ENCODE results near the gene APOC3. TPM values are rescaled to one million over a fixed set of nuclear protein-coding genes. Genes with fewer than 3 reads are reported as not detected.

The APOC3 gene
- total and polyA plus RNA-seq, 9 of the 15 experiments (the other 6 are each of a cell fraction or from before 2014, with no cell fraction given) = 1.1 TPM; not detected in 8

GRCh38 chr11:116866804-116867455, 37.2 kb downstream of the APOC3 start:
- no peak for TF ChIP-seq SIX5 (IDR thresholded peaks at IDR 0.05; ENCODE audit: borderline replicate concordance in 1 of 2, insufficient read depth in 1 of 2, low read depth in 1 of 2, low read length in 2 of 2)
- TF ChIP-seq HMBOX1 (IDR thresholded peaks at IDR 0.05) = no peak
- H3K27ac ChIP-seq (ENCODE audit: extremely low read depth, low read depth, low read length) = no peak overlapping the region
- CTCF ChIA-PET (ENCODE audit: low intra/inter-chr PET ratio) = no interaction called here
- no peak for DNase-seq (ENCODE audit: extremely low read depth in 1 of 4, low spot score in 3 of 4)
- no peak overlapping the region for H3K9ac ChIP-seq (ENCODE audit: insufficient read depth in 1 of 2, low read depth in 2 of 2, low read length in 2 of 2)
- no peak overlapping the region for H3K4me2 ChIP-seq (ENCODE audit: insufficient read depth, low read length)
- no peaks in the 10 kb centered on the region for H3K27me3 ChIP-seq (ENCODE audit: control insufficient read depth in 2 of 2, insufficient read depth in 2 of 2, low read length in 2 of 2)
- BruUV-seq (replicated peaks) = no TSS peak
- no peak for ATAC-seq
- WGBS (ENCODE audit: insufficient coverage, low coverage, missing lambda C conversion rate) = 80% methylated on average over 6 of the region's 6 CpGs
- H3K79me2 ChIP-seq (ENCODE audit: control insufficient read depth, insufficient read depth, low read length) = no peaks in the 10 kb centered on the region
- H3K9me1 ChIP-seq (ENCODE audit: control insufficient read depth, insufficient read depth, low read length) = no peaks in the 10 kb centered on the region
- no peak overlapping the region for H3K4me3 ChIP-seq
- peaks cover 85% of the 10 kb centered on the region for H3K36me3 ChIP-seq (ENCODE audit: control insufficient read depth, insufficient read depth, low read length)
- H3K4me1 ChIP-seq (replicated peaks in 1 of 2; ENCODE audit: control insufficient read depth in 2 of 2, insufficient read depth in 2 of 2, low read length in 2 of 2) = no peaks in the 10 kb centered on the region
- no peaks in the 10 kb centered on the region for H4K20me1 ChIP-seq (replicated peaks; ENCODE audit: control insufficient read depth, insufficient read depth, low read length)
- no peak overlapping the region for H2AFZ ChIP-seq (ENCODE audit: low read depth, low read length)
- intact Hi-C loops (cut with micrococcal nuclease) (no loop called here), in situ Hi-C loops (cut with MboI) (no loop called here)
- POLR2A ChIA-PET = interaction anchor here (0.5 kb wide), 1 partner anchor 38 kb away, joined by 3 read pairs; no protein-coding TSS in a partner anchor
- no peak for FAIRE-seq
- no peaks in the 10 kb centered on the region for H3K9me3 ChIP-seq (replicated peaks; ENCODE audit: control insufficient read depth, insufficient read depth, low read depth, low read length)

GRCh38 chr11:116867619-116868018, 37.9 kb downstream of the APOC3 start:
- Histone ChIP-seq H3K4me1 (replicated peaks in 1 of 2; ENCODE audit: control insufficient read depth in 2 of 2, insufficient read depth in 2 of 2, low read length in 2 of 2) (no peaks in the 10 kb centered on the region), H3K4me2 (ENCODE audit: insufficient read depth, low read length) (no peak overlapping the region), H3K9me1 (ENCODE audit: control insufficient read depth, insufficient read depth, low read length) (no peaks in the 10 kb centered on the region), H3K27me3 (ENCODE audit: control insufficient read depth in 2 of 2, insufficient read depth in 2 of 2, low read length in 2 of 2) (no peaks in the 10 kb centered on the region), H3K9ac (ENCODE audit: insufficient read depth in 1 of 2, low read depth in 2 of 2, low read length in 2 of 2) (no peak overlapping the region), H3K36me3 (ENCODE audit: control insufficient read depth, insufficient read depth, low read length) (peaks cover 85% of the 10 kb centered on the region), H3K27ac (ENCODE audit: extremely low read depth, low read depth, low read length) (no peak overlapping the region), H3K9me3 (replicated peaks; ENCODE audit: control insufficient read depth, insufficient read depth, low read depth, low read length) (no peaks in the 10 kb centered on the region), H3K4me3 (no peak overlapping the region), H4K20me1 (replicated peaks; ENCODE audit: control insufficient read depth, insufficient read depth, low read length) (no peaks in the 10 kb centered on the region), H2AFZ (ENCODE audit: low read depth, low read length) (no peak overlapping the region), H3K79me2 (ENCODE audit: control insufficient read depth, insufficient read depth, low read length) (no peaks in the 10 kb centered on the region)
- ATAC-seq (no peak), FAIRE-seq (no peak), DNase-seq (ENCODE audit: extremely low read depth in 1 of 4, low spot score in 3 of 4) (no peak)
- ChIA-PET CTCF (ENCODE audit: low intra/inter-chr PET ratio) (no interaction called here), POLR2A (interaction anchor here (0.5 kb wide), 1 partner anchor 38 kb away, joined by 3 read pairs; no protein-coding TSS in a partner anchor)
- intact Hi-C loops (cut with micrococcal nuclease) = no loop called here
- in situ Hi-C loops (cut with MboI) = no loop called here
- 94% methylated on average over 11 of the region's 11 CpGs for WGBS (ENCODE audit: insufficient coverage, low coverage, missing lambda C conversion rate)
- no TSS peak for BruUV-seq (replicated peaks)
- TF ChIP-seq TCF7L2 (IDR thresholded peaks at IDR 0.05; ENCODE audit: low read depth, low read length) (no peak), ATF3 (IDR thresholded peaks at IDR 0.05) (no peak), ATF3 (CRISPR knock-in tag; conservative IDR thresholded peaks at IDR 0.05) (no peak), SFPQ (IDR thresholded peaks at IDR 0.05; ENCODE audit: low read depth, low read length) (no peak), ZNF644 (tag; IDR thresholded peaks at IDR 0.05; ENCODE audit: low read depth) (no peak), SAP30 (IDR thresholded peaks at IDR 0.05; ENCODE audit: borderline replicate concordance, insufficient read depth, low read depth, low read length, poor library complexity, severe bottlenecking) (no peak), CTBP1 (IDR thresholded peaks at IDR 0.05; ENCODE audit: borderline replicate concordance) (no peak), SP2 (IDR thresholded peaks at IDR 0.05; ENCODE audit: extremely low read depth, low read depth, low read length, poor library complexity, severe bottlenecking) (no peak)

All from K562 (cell line).